ENCODE results near the gene KSR1. TPM values are rescaled to one million over a fixed set of nuclear protein-coding genes. Genes with fewer than 3 reads are reported as not detected.
"Not testable (repeated sequence)": the region's sequence is repeated elsewhere in the genome, so short reads cannot be mapped to it uniquely, and the experiment has no call there.

Gene KSR1
- polyA plus RNA-seq, 1 donor from 2014 or later = 9.2 TPM

- no peaks in the 10 kb centered on the region for H4K20me1 ChIP-seq (ENCODE audit: insufficient read depth)
- H3K4me2 ChIP-seq (ENCODE audit: low read length) = no peak overlapping the region
- no peak overlapping the region for H3K27ac ChIP-seq (ENCODE audit: low read length)
- no peak overlapping the region for H2AFZ ChIP-seq (ENCODE audit: low read depth, low read length)
- H3K27me3 ChIP-seq (ENCODE audit: insufficient read depth, low read depth, low read length) = no peaks in the 10 kb centered on the region
- TF ChIP-seq MXI1 (conservative IDR thresholded peaks at IDR 0.05; ENCODE audit: poor library complexity, severe bottlenecking) (no peak), SMC3 (conservative IDR thresholded peaks at IDR 0.05; ENCODE audit: poor library complexity) (no peak), POLR2AphosphoS5 (IDR thresholded peaks at IDR 0.05) (no peak), TAF1 (IDR thresholded peaks at IDR 0.05; ENCODE audit: low read depth) (no peak), RAD21 (conservative IDR thresholded peaks at IDR 0.05) (no peak), EP300 (conservative IDR thresholded peaks at IDR 0.05; ENCODE audit: poor library complexity, severe bottlenecking) (no peak), EZH2 (IDR thresholded peaks at IDR 0.05; ENCODE audit: borderline replicate concordance, insufficient read depth, low read length, poor library complexity, severe bottlenecking) (no peak), CTCF (IDR thresholded peaks at IDR 0.05; ENCODE audit: poor library complexity, severe bottlenecking) (no peak)
- H3K9me3 ChIP-seq (ENCODE audit: low read length) = no peaks in the 10 kb centered on the region
- no peaks in the 10 kb centered on the region for H3K36me3 ChIP-seq (ENCODE audit: insufficient read depth, low read length)
- H3K79me2 ChIP-seq (replicated peaks; ENCODE audit: insufficient read depth, low read length) = no peaks in the 10 kb centered on the region
- no peaks in the 10 kb centered on the region for H3K9me2 ChIP-seq (ENCODE audit: insufficient read depth, low read length)
- H3F3A ChIP-seq (ENCODE audit: insufficient read depth, low read length, poor library complexity, severe bottlenecking) = no peaks in the 10 kb centered on the region
- H3K9ac ChIP-seq (ENCODE audit: low read length) = no peak overlapping the region
- H3K4me3 ChIP-seq (ENCODE audit: low read length) = no peak overlapping the region
Observed at GRCh38 chr17:27445971-27446370, 10.3 kb upstream of the KSR1 start.

GRCh38 chr17:27446569-27447301 lies 9.5 kb upstream of the KSR1 start:
- H3K36me3 ChIP-seq (ENCODE audit: insufficient read depth, low read length) = no peaks in the 10 kb centered on the region
- no peak overlapping the region for H3K4me2 ChIP-seq (ENCODE audit: low read length)
- no peak for TF ChIP-seq SMC3 (conservative IDR thresholded peaks at IDR 0.05; ENCODE audit: poor library complexity)
- no peak for TF ChIP-seq CTCF (IDR thresholded peaks at IDR 0.05; ENCODE audit: poor library complexity, severe bottlenecking)
- TF ChIP-seq MXI1 (conservative IDR thresholded peaks at IDR 0.05; ENCODE audit: poor library complexity, severe bottlenecking) = no peak
- no peak for TF ChIP-seq EP300 (conservative IDR thresholded peaks at IDR 0.05; ENCODE audit: poor library complexity, severe bottlenecking)
- TF ChIP-seq REST (IDR thresholded peaks at IDR 0.05; ENCODE audit: borderline replicate concordance) = no peak
- TF ChIP-seq RAD21 (conservative IDR thresholded peaks at IDR 0.05) = no peak
- no peak for TF ChIP-seq TAF1 (IDR thresholded peaks at IDR 0.05; ENCODE audit: low read depth)
- no peak for TF ChIP-seq EZH2 (IDR thresholded peaks at IDR 0.05; ENCODE audit: borderline replicate concordance, insufficient read depth, low read length, poor library complexity, severe bottlenecking)
- no peak for TF ChIP-seq POLR2AphosphoS5 (IDR thresholded peaks at IDR 0.05)
- H4K20me1 ChIP-seq (ENCODE audit: insufficient read depth) = no peaks in the 10 kb centered on the region
- no peaks in the 10 kb centered on the region for H3K27me3 ChIP-seq (ENCODE audit: insufficient read depth, low read depth, low read length)
- no peak overlapping the region for H2AFZ ChIP-seq (ENCODE audit: low read depth, low read length)
- no peaks in the 10 kb centered on the region for H3K9me3 ChIP-seq (ENCODE audit: low read length)
- H3K27ac ChIP-seq (ENCODE audit: low read length) = no peak overlapping the region
- H3K9me2 ChIP-seq (ENCODE audit: insufficient read depth, low read length) = no peaks in the 10 kb centered on the region
- no peak overlapping the region for H3K9ac ChIP-seq (ENCODE audit: low read length)
- H3F3A ChIP-seq (ENCODE audit: insufficient read depth, low read length, poor library complexity, severe bottlenecking) = no peaks in the 10 kb centered on the region
- no peak overlapping the region for H3K4me3 ChIP-seq (ENCODE audit: low read length)
- no peaks in the 10 kb centered on the region for H3K79me2 ChIP-seq (replicated peaks; ENCODE audit: insufficient read depth, low read length)

GRCh38 chr17:27448534-27448933 lies 7.7 kb upstream of the KSR1 start:
- not testable (repeated sequence) for H3K79me2 ChIP-seq (replicated peaks; ENCODE audit: insufficient read depth, low read length); H3K4me2 ChIP-seq (ENCODE audit: low read length); H3K9me2 ChIP-seq (ENCODE audit: insufficient read depth, low read length); H3K4me3 ChIP-seq (ENCODE audit: low read length); H3K27ac ChIP-seq (ENCODE audit: low read length); H3F3A ChIP-seq (ENCODE audit: insufficient read depth, low read length, poor library complexity, severe bottlenecking); H3K36me3 ChIP-seq (ENCODE audit: insufficient read depth, low read length); H2AFZ ChIP-seq (ENCODE audit: low read depth, low read length); H4K20me1 ChIP-seq (ENCODE audit: insufficient read depth); H3K27me3 ChIP-seq (ENCODE audit: insufficient read depth, low read depth, low read length); H3K9ac ChIP-seq (ENCODE audit: low read length); H3K9me3 ChIP-seq (ENCODE audit: low read length)
